Right cardiac atrium (tissue), 5 donors: ENCODE results near the gene ASTN2. TPM values are rescaled to one million over a fixed set of nuclear protein-coding genes. Genes with fewer than 3 reads are reported as not detected.

ENCODE experiments used
- ATAC-seq, 2 donors: fragments of 200-7000 bp; cut with Tn5 transposase; one replicate each; pipeline versions ENCODE4 v1.8.0 to v1.9.1; 2020; ENCODE audit warnings: moderate library complexity in 2 of 2, mild to moderate bottlenecking in 1 of 2
- DNase-seq, 3 donors: peaks; one replicate each; pipeline ENCODE4 v3.0.0-alpha.2; 2020
- H3K27ac ChIP-seq: one replicate; pipeline ENCODE4 v1.5.1; 2013; ENCODE audit warnings: mild to moderate bottlenecking, low read length, control low read depth, moderate library complexity
- H3K27me3 ChIP-seq: one replicate; pipeline ENCODE4 v1.6.1; 2013; ENCODE audit not compliant: control insufficient read depth, insufficient read depth
- H3K4me1 ChIP-seq: one replicate; pipeline ENCODE4 v1.6.1; 2013; ENCODE audit warnings: low read length; ENCODE audit not compliant: control insufficient read depth, insufficient read depth
- H3K4me3 ChIP-seq: one replicate; pipeline ENCODE4 v1.5.1; 2013; ENCODE audit warnings: low read length, control low read depth
- H3K9me3 ChIP-seq: one replicate; pipeline ENCODE4 v1.6.1; 2013; ENCODE audit warnings: low read length; ENCODE audit not compliant: control insufficient read depth
- WGBS: extraction: QIAGEN DNeasy Blood & Tissue Kit; methylation state at CpG from one replicate; pipeline ENCODE4 v1.1.7; 2013; 5-methylcytosine and 5-hydroxymethylcytosine counted together
- intact Hi-C, 4 donors: fragments of 100-400 bp; cut with DNase I; formaldehyde crosslinking; loops; one replicate each; pipeline versions ENCODE4 v1.11.0 to v1.14.0; 2022 to 2023
- polyA plus RNA-seq: library from polyadenylated mRNA; stranded (reverse); fragments of 200-250 nt; gene quantifications from one replicate; pipeline ENCODE4 v1.2.3, GENCODE V29; 2013
- total RNA-seq, 4 donors: library from RNA; stranded (reverse); fragmentation: NEBNext Ultra II Directional; extraction: Animal tissue kit (Norgen Biotek cat#: 25700); gene quantifications; one replicate each; pipeline ENCODE4 v1.2.1, GENCODE V29; 2021
- donor health status: healthy with polysubstance abuse.
- donor health status: DM: no; HTN: yes; CAD: no.
- donor health status: DM: no; HTN: no; CAD: no.
- donor health status: DM: no; HTN: yes; CAD: no; lungs with severe emphysema.
- donor health status: DM: yes; HTN: yes; CAD: no.

The ASTN2 gene
- total and polyA plus RNA-seq, 5 donors, result 18.1 to 79.3 (median 59.8) TPM

- H3K9me3 ChIP-seq, result no peaks in the 10 kb centered on the region
- H3K4me3 ChIP-seq, result no peak overlapping the region
- no peak overlapping the region for H3K27ac ChIP-seq
- no peaks in the 10 kb centered on the region for H3K4me1 ChIP-seq
- no peak for DNase-seq
- intact Hi-C loops, result no loop called here
- H3K27me3 ChIP-seq, result no peaks in the 10 kb centered on the region
- ATAC-seq, result no peak
- 72% methylated on average over 1 of the region's 1 CpG for WGBS
Measured at GRCh38 chr9:116525611-116526010, 889.2 kb downstream of the ASTN2 start.

GRCh38 chr9:116524778-116525470 lies 889.9 kb downstream of the ASTN2 start:
- H3K27ac ChIP-seq, result no peak overlapping the region
- H3K27me3 ChIP-seq, result no peaks in the 10 kb centered on the region
- no peak overlapping the region for H3K4me3 ChIP-seq
- DNase-seq (no peak), ATAC-seq (no peak)
- H3K9me3 ChIP-seq, result no peaks in the 10 kb centered on the region
- WGBS, result 93% methylated on average over 3 of the region's 3 CpGs
- intact Hi-C loops, result no loop called here
- no peaks in the 10 kb centered on the region for H3K4me1 ChIP-seq

DNA sequence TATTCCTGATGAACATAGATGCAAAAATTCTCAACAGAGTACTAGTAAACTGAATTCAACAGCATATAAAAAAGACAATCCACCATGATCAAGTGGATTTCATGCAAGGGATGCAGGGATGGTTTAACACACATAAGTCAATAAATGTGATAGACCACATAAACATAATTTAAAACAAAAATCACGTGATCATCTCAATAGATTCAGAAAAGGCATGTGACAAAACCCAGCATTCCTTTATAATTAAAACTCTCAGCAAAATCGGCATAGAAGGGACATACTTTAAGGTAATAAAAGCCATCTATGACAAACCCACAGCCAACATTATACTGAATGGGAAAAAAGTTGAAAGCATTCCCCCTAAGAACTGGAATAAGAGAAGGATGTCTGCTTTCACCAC lies 894.6 kb downstream of the ASTN2 start:
- Histone ChIP-seq H3K27me3 (no peaks in the 10 kb centered on the region), H3K4me3 (no peak overlapping the region), H3K4me1 (no peaks in the 10 kb centered on the region), H3K9me3 (no peaks in the 10 kb centered on the region), H3K27ac (no peak overlapping the region)
- no peak for ATAC-seq
- DNase-seq, result no peak
- intact Hi-C loops, result no loop called here
- 72% methylated on average over 2 of the region's 2 CpGs for WGBS

GRCh38 chr9:116516456-116516855 lies 898.4 kb downstream of the ASTN2 start:
- Histone ChIP-seq H3K4me1 (no peaks in the 10 kb centered on the region), H3K4me3 (no peak overlapping the region), H3K9me3 (no peaks in the 10 kb centered on the region), H3K27ac (no peak overlapping the region), H3K27me3 (no peaks in the 10 kb centered on the region)
- 63% methylated on average over 1 of the region's 1 CpG for WGBS
- DNase-seq (no peak), ATAC-seq (no peak)
- intact Hi-C loops, result no loop called here

DNA sequence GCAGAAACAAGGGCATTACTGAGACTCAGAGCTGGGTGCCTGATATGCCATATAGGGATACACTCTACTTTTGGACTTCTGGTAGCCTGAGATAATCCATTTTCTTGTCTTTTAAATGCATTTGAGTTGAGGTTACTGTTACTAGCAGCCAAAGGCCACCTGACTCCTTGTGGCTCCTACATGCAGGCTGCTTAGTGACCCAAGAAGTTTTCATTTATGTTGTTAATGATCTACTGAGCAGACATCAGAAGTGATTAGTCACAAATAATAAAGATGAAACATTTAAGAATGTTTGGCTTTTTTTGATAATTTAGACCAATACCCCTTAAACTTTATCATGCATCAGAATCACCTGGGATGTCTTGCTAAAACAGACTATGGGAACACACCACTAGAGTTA lies 899.3 kb downstream of the ASTN2 start:
- no peak overlapping the region for H3K4me3 ChIP-seq
- H3K4me1 ChIP-seq, result no peaks in the 10 kb centered on the region
- no peak for ATAC-seq
- H3K27me3 ChIP-seq, result no peaks in the 10 kb centered on the region
- DNase-seq, result no peak
- intact Hi-C loops, result no loop called here
- no peaks in the 10 kb centered on the region for H3K9me3 ChIP-seq
- H3K27ac ChIP-seq, result no peak overlapping the region

- WGBS, result 85% methylated on average over 4 of the region's 4 CpGs
Measured at GRCh38 chr9:116506685-116507084, 908.2 kb downstream of the ASTN2 start.

GRCh38 chr9:116504893-116505480 lies 909.9 kb downstream of the ASTN2 start:
- H3K4me3 ChIP-seq, result no peak overlapping the region
- H3K27me3 ChIP-seq, result no peaks in the 10 kb centered on the region
- no peak for ATAC-seq
- H3K27ac ChIP-seq, result no peak overlapping the region
- intact Hi-C loops, result no loop called here
- no peak for DNase-seq
- 88% methylated on average over 5 of the region's 5 CpGs for WGBS
- H3K4me1 ChIP-seq, result peaks cover 2% of the 10 kb centered on the region
- H3K9me3 ChIP-seq, result no peaks in the 10 kb centered on the region

More at GRCh38 chr9:116506685-116507084, 908.2 kb downstream of the ASTN2 start:
- DNase-seq, result no peak
- H3K27ac ChIP-seq, result no peak overlapping the region
- no peaks in the 10 kb centered on the region for H3K9me3 ChIP-seq
- ATAC-seq, result no peak
- H3K27me3 ChIP-seq, result no peaks in the 10 kb centered on the region
- H3K4me3 ChIP-seq, result no peak overlapping the region
- H3K4me1 ChIP-seq, result no peaks in the 10 kb centered on the region
- intact Hi-C loops, result no loop called here

GRCh38 chr9:116504081-116504480 lies 910.8 kb downstream of the ASTN2 start:
- DNase-seq (no peak), ATAC-seq (no peak)
- no peaks in the 10 kb centered on the region for H3K27me3 ChIP-seq
- WGBS, result 89% methylated on average over 3 of the region's 3 CpGs
- H3K27ac ChIP-seq, result no peak overlapping the region
- intact Hi-C loops, result no loop called here
- peaks cover 2% of the 10 kb centered on the region for H3K4me1 ChIP-seq
- H3K4me3 ChIP-seq, result no peak overlapping the region
- H3K9me3 ChIP-seq, result no peaks in the 10 kb centered on the region

- H3K27ac ChIP-seq, result no peak overlapping the region
- no peak overlapping the region for H3K4me3 ChIP-seq
- peaks cover 2% of the 10 kb centered on the region for H3K4me1 ChIP-seq
- DNase-seq (no peak), ATAC-seq (no peak)
- intact Hi-C loops, result no loop called here
- no peaks in the 10 kb centered on the region for H3K9me3 ChIP-seq
- no peaks in the 10 kb centered on the region for H3K27me3 ChIP-seq
Measured at GRCh38 chr9:116502746-116503145, 912.1 kb downstream of the ASTN2 start.

DNA sequence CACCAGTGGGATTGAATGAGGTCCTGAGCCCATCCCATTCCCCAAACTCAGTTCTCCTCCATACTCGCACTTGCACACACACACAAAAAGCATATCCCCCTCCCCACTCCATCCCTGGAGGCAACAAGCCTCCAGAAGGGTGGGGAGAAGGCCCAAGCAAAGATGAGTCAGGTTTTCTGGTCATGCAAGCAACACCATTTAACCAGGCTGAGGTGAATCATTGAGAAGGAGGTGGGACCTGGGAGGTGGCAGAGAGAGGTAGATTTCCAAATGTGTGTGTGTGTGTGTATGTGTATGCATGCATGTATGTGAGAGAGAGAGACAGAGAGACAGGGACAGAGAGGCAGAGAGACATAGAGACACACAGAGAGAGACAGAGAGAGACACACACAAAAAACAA lies 913.0 kb downstream of the ASTN2 start:
- no peaks in the 10 kb centered on the region for H3K27me3 ChIP-seq
- no peak overlapping the region for H3K4me3 ChIP-seq
- ATAC-seq (no peak), DNase-seq (no peak)
- no peaks in the 10 kb centered on the region for H3K9me3 ChIP-seq
- no peak overlapping the region for H3K27ac ChIP-seq
- intact Hi-C loops, result no loop called here
- WGBS, result 98% methylated on average over 1 of the region's 1 CpG
- H3K4me1 ChIP-seq, result peaks cover 5% of the 10 kb centered on the region

- Histone ChIP-seq H3K4me1 (peaks cover 5% of the 10 kb centered on the region), H3K4me3 (no peak overlapping the region), H3K27me3 (no peaks in the 10 kb centered on the region), H3K27ac (no peak overlapping the region), H3K9me3 (no peaks in the 10 kb centered on the region)
- ATAC-seq, result peak; percentile 36 to 83
- 58% methylated on average over 5 of the region's 5 CpGs for WGBS
- intact Hi-C loops, result loop anchor here in 2 of 4 donors (10.0 kb wide), 3 partner anchors 155 to 345 kb away; partner anchors contain the start of gene PAPPA (in 1 of the 2)
- DNase-seq, result peak in 2 of 3 donors; percentile 30 to 44
Measured at GRCh38 chr9:116499986-116500871, 914.6 kb downstream of the ASTN2 start.
